GM18520 (cell line): Measurements from ENCODE around the gene LRP1.

ENCODE experiments used
- ATAC-seq: cut with Tn5 transposase; IDR thresholded peaks from one replicate; pipeline ENCODE4 v1.9.1; 2021; ENCODE audit not compliant: unreplicated experiment

LRP1 gene

GRCh38 chr12:57093415-57094207 lies 34.7 kb upstream of the LRP1 start:
- no peak for ATAC-seq

GRCh38 chr12:57094208-57095160 lies 33.8 kb upstream of the LRP1 start:
- no peak for ATAC-seq

GRCh38 chr12:57095440-57095839 lies 32.8 kb upstream of the LRP1 start:
- no peak for ATAC-seq

GRCh38 chr12:57096099-57096572 lies 32.1 kb upstream of the LRP1 start:
- ATAC-seq, result no peak

GRCh38 chr12:57096748-57097553 lies 31.3 kb upstream of the LRP1 start:
- ATAC-seq, result no peak

- no peak for ATAC-seq
These were observed 30.8 kb upstream of the LRP1 start for GRCh38 chr12:57097554-57097835.

GRCh38 chr12:57098546-57098945 lies 29.7 kb upstream of the LRP1 start:
- ATAC-seq, result no peak

GRCh38 chr12:57099047-57099714 lies 29.1 kb upstream of the LRP1 start:
- no peak for ATAC-seq

- ATAC-seq, result no peak
These were observed 28.5 kb upstream of the LRP1 start for GRCh38 chr12:57099766-57100165.

GRCh38 chr12:57101892-57102695 lies 26.2 kb upstream of the LRP1 start:
- no peak for ATAC-seq

GRCh38 chr12:57103856-57104255 lies 24.4 kb upstream of the LRP1 start:
- ATAC-seq, result no peak

- no peak for ATAC-seq
These were observed 23.9 kb upstream of the LRP1 start for GRCh38 chr12:57104292-57104910.

- ATAC-seq, result no peak
These were observed 23.1 kb upstream of the LRP1 start for GRCh38 chr12:57105011-57105753.

- ATAC-seq, result no peak
These were observed 22.1 kb upstream of the LRP1 start for GRCh38 chr12:57106021-57106708.

GRCh38 chr12:57107456-57108155 lies 20.7 kb upstream of the LRP1 start:
- ATAC-seq, result no peak

GRCh38 chr12:57109207-57110103 lies 18.8 kb upstream of the LRP1 start:
- no peak for ATAC-seq
